Neural cell (in vitro differentiated cells): ENCODE results near the gene SETBP1. TPM values are rescaled to one million over a fixed set of nuclear protein-coding genes. Genes with fewer than 3 reads are reported as not detected.

Experiments used
- H2AFZ ChIP-seq: fragments of 200-600, 300-800 bp; sonication (generic), shearing (Covaris generic); 2 replicates; pipeline ENCODE4 v1.6.0; 2014; ENCODE audit warnings: low read depth, mild to moderate bottlenecking, antibody characterized with exemption, low read length, moderate library complexity
- H3F3A ChIP-seq: fragments of 200-600 bp; shearing (Covaris generic); 2 replicates; pipeline ENCODE4 v1.6.1; 2016; ENCODE audit warnings: mild to moderate bottlenecking, moderate library complexity, mixed read lengths, antibody characterized with exemption, low read length; ENCODE audit not compliant: insufficient read depth, poor library complexity, severe bottlenecking
- H3K27ac ChIP-seq: fragments of 200-600, 300-800 bp; sonication (generic), shearing (Covaris generic); 2 replicates; pipeline ENCODE4 v1.5.1; 2014; ENCODE audit warnings: mild to moderate bottlenecking, low read length, moderate library complexity
- H3K27me3 ChIP-seq: fragments of 300-800, 200-600 bp; sonication (generic), shearing (Covaris generic); 2 replicates; pipeline ENCODE4 v1.6.0; 2014; ENCODE audit warnings: mild to moderate bottlenecking, low read depth, low read length, moderate library complexity; ENCODE audit not compliant: insufficient read depth
- H3K36me3 ChIP-seq: fragments of 300-800, 200-600 bp; sonication (generic), shearing (Covaris generic); 2 replicates; pipeline ENCODE4 v1.5.1; 2014; ENCODE audit warnings: mild to moderate bottlenecking, antibody characterized with exemption, low read length, moderate library complexity; ENCODE audit not compliant: insufficient read depth
- H3K4me2 ChIP-seq: fragments of 300-800, 200-600 bp; sonication (generic), shearing (Covaris generic); 2 replicates; pipeline ENCODE4 v1.6.0; 2014; ENCODE audit warnings: mild to moderate bottlenecking, low read length
- H3K4me3 ChIP-seq: fragments of 300-800, 200-600 bp; sonication (generic), shearing (Covaris generic); 2 replicates; pipeline ENCODE4 v1.5.1; 2014; ENCODE audit warnings: mild to moderate bottlenecking, low read length, moderate library complexity
- H3K79me2 ChIP-seq: fragments of 200-600 bp; shearing (Covaris generic); replicated peaks from 2 replicates; pipeline ENCODE4 v1.6.0; 2014; ENCODE audit warnings: mild to moderate bottlenecking, low read length, moderate library complexity; ENCODE audit not compliant: insufficient read depth
- H3K9ac ChIP-seq: fragments of 300-800, 200-600 bp; sonication (generic), shearing (Covaris generic); 2 replicates; pipeline ENCODE4 v1.6.1; 2016; ENCODE audit warnings: mild to moderate bottlenecking, low read length, mixed read lengths
- H3K9me2 ChIP-seq: fragments of 200-600 bp; shearing (Covaris generic); 2 replicates; pipeline ENCODE4 v1.6.1; 2016; ENCODE audit warnings: mild to moderate bottlenecking, low read length, mixed read lengths; ENCODE audit not compliant: insufficient read depth
- H3K9me3 ChIP-seq: fragments of 200-600, 300-800 bp; sonication (generic), shearing (Covaris generic); 2 replicates; pipeline ENCODE4 v1.6.1; 2016; ENCODE audit warnings: mild to moderate bottlenecking, mixed run types, low read length, moderate library complexity, mixed read lengths
- H4K20me1 ChIP-seq: fragments of 200-600 bp; shearing (Covaris generic); 2 replicates; pipeline ENCODE4 v1.6.1; 2016; ENCODE audit warnings: mild to moderate bottlenecking, mixed run types; ENCODE audit not compliant: insufficient read depth
- EP300 ChIP-seq: fragments of 450-650 bp; conservative IDR thresholded peaks from 2 replicates; pipeline ENCODE4 v1.6.1; 2014; ENCODE audit warnings: antibody characterized with exemption, mild to moderate bottlenecking, moderate library complexity; ENCODE audit not compliant: poor library complexity, severe bottlenecking
- EZH2 ChIP-seq: fragments of 200-600, 300-800 bp; shearing (Covaris generic), sonication (generic); IDR thresholded peaks from 2 replicates; pipeline ENCODE4 v1.6.1; 2014; ENCODE audit warnings: antibody characterized with exemption, low read length, borderline replicate concordance, mild to moderate bottlenecking; ENCODE audit not compliant: insufficient read depth, poor library complexity, severe bottlenecking
- MXI1 ChIP-seq: fragments of 450-650 bp; conservative IDR thresholded peaks from 2 replicates; pipeline ENCODE4 v1.6.1; 2014; ENCODE audit warnings: antibody characterized with exemption, mild to moderate bottlenecking; ENCODE audit not compliant: poor library complexity, severe bottlenecking
- POLR2AphosphoS5 ChIP-seq: IDR thresholded peaks from 2 replicates; pipeline ENCODE4 v1.6.1; 2012
- RAD21 ChIP-seq: fragments of 450-650 bp; conservative IDR thresholded peaks from 2 replicates; pipeline ENCODE4 v1.6.1; 2014; ENCODE audit warnings: antibody characterized with exemption, mild to moderate bottlenecking, moderate library complexity
- SMC3 ChIP-seq: fragments of 450-650 bp; conservative IDR thresholded peaks from 2 replicates; pipeline ENCODE4 v1.6.1; 2014; ENCODE audit warnings: antibody characterized with exemption, mild to moderate bottlenecking, moderate library complexity; ENCODE audit not compliant: poor library complexity
- TAF1 ChIP-seq: IDR thresholded peaks from 2 replicates; pipeline ENCODE4 v1.6.1; 2012; ENCODE audit warnings: low read depth
- polyA plus RNA-seq: library from polyadenylated mRNA; depleted of rRNA; stranded (reverse); fragments of >200 nt; gene quantifications from 2 replicates; pipeline ENCODE4 v1.2.3, GENCODE V29; 2014
- TF ChIP-seq, protein P1 (sequence below): IDR thresholded peaks from 2 replicates; pipeline ENCODE4 v1.6.1; 2012; ENCODE audit warnings: borderline replicate concordance
- TF ChIP-seq, protein P2 (sequence below): fragments of 450-650 bp; IDR thresholded peaks from 2 replicates; pipeline ENCODE4 v1.5.1; 2014; ENCODE audit warnings: antibody characterized with exemption, mild to moderate bottlenecking, moderate library complexity; ENCODE audit not compliant: poor library complexity, severe bottlenecking

The SETBP1 gene
- polyA plus RNA-seq, 1 donor from 2014 or later = 13.7 TPM

DNA sequence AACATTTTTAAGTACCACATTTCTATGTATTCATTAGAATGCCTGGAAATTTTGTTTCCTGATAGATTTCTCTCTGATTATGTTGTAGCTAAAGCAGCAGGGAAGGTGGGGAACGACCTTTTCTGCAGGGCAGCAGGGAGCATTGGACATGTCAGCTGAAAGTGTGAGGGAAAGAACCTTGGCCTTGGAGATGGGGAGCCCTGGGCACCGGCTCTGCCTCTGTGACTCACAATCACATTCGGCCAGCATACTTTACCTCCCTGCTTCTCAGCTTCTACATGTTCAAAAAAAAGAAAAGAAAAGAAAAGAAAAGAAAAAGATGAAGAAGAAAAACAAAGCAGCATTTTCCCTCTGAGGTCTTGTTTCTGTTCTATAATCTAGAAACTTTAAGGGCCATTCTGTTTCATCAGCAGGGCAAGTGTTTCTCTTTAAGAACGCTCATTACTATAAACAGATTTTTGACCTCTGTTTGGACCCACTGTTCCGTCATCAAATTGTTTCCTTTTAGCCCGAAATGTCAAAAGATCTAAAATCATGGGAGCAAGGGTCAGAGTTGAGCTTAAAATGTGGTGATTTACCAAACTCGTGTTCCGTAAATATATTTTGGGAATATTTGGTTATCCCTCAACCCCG lies 27.9 kb downstream of the SETBP1 start:
- no peak overlapping the region for H3K4me3 ChIP-seq
- no peaks in the 10 kb centered on the region for H3K9me3 ChIP-seq
- no peak overlapping the region for H2AFZ ChIP-seq
- H3K79me2 ChIP-seq = peaks cover 67% of the 10 kb centered on the region
- H3K4me2 ChIP-seq = no peak overlapping the region
- H4K20me1 ChIP-seq = no peaks in the 10 kb centered on the region
- H3K36me3 ChIP-seq = peaks cover 14% of the 10 kb centered on the region
- TF ChIP-seq EZH2 (no peak), EP300 (no peak), RAD21 (no peak)
- H3K27me3 ChIP-seq = no peaks in the 10 kb centered on the region
- H3F3A ChIP-seq = no peaks in the 10 kb centered on the region
- no peak overlapping the region for H3K27ac ChIP-seq
- no peaks in the 10 kb centered on the region for H3K9me2 ChIP-seq
- no peak overlapping the region for H3K9ac ChIP-seq

DNA sequence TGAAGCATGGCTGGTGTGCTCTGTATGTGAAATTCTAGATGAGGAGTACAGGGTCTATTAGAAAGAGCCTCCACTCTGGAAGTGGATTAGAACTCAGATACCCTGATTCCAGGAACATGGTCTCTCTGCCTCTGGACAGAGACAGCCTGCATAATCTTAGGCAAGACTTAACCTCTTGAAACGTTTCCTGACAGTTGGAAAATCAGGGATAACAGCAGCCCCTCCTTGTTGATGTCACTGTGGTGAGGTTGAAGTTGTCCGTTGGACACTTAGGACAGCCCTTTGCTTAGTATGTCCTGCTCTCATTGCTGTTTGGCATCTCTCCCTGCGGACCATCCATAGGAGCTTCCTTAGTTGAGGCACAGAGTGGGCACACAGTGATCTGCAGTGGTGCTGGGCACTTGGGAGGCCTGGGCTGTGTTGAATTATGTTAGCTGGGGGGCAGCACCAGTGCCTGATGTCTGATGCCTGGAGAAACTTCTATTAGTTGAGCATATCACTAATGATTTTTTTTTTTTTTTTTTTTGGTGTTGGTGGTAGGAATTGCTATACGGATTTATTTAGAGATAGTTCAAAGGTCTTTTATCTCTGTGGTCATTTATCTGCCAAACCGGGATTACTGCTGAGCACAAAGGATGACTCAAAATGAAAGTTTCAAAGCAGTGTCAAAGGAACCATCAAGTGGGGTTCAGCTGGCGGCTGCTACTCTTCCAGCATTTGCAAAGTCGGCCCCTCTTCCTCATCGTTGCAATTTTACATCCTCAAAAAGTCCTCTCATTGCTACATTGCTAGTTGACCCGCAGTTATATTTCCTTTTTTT lies 28.8 kb downstream of the SETBP1 start:
- no peaks in the 10 kb centered on the region for H3F3A ChIP-seq

More for the DNA sequence above, 28.8 kb downstream of the SETBP1 start:
- no peak overlapping the region for H3K4me3 ChIP-seq
- no peaks in the 10 kb centered on the region for H3K9me3 ChIP-seq
- H3K79me2 ChIP-seq = peaks cover 65% of the 10 kb centered on the region
- H3K27ac ChIP-seq = no peak overlapping the region
- peaks cover 6% of the 10 kb centered on the region for H3K36me3 ChIP-seq
- no peaks in the 10 kb centered on the region for H3K9me2 ChIP-seq
- no peak overlapping the region for H2AFZ ChIP-seq
- TF ChIP-seq TAF1 (no peak), POLR2AphosphoS5 (no peak), EP300 (no peak), EZH2 (no peak), MXI1 (no peak), RAD21 (no peak), SMC3 (no peak)
- TF ChIP-seq, protein P1, sequence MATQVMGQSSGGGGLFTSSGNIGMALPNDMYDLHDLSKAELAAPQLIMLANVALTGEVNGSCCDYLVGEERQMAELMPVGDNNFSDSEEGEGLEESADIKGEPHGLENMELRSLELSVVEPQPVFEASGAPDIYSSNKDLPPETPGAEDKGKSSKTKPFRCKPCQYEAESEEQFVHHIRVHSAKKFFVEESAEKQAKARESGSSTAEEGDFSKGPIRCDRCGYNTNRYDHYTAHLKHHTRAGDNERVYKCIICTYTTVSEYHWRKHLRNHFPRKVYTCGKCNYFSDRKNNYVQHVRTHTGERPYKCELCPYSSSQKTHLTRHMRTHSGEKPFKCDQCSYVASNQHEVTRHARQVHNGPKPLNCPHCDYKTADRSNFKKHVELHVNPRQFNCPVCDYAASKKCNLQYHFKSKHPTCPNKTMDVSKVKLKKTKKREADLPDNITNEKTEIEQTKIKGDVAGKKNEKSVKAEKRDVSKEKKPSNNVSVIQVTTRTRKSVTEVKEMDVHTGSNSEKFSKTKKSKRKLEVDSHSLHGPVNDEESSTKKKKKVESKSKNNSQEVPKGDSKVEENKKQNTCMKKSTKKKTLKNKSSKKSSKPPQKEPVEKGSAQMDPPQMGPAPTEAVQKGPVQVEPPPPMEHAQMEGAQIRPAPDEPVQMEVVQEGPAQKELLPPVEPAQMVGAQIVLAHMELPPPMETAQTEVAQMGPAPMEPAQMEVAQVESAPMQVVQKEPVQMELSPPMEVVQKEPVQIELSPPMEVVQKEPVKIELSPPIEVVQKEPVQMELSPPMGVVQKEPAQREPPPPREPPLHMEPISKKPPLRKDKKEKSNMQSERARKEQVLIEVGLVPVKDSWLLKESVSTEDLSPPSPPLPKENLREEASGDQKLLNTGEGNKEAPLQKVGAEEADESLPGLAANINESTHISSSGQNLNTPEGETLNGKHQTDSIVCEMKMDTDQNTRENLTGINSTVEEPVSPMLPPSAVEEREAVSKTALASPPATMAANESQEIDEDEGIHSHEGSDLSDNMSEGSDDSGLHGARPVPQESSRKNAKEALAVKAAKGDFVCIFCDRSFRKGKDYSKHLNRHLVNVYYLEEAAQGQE = no peak
- TF ChIP-seq, protein P2, sequence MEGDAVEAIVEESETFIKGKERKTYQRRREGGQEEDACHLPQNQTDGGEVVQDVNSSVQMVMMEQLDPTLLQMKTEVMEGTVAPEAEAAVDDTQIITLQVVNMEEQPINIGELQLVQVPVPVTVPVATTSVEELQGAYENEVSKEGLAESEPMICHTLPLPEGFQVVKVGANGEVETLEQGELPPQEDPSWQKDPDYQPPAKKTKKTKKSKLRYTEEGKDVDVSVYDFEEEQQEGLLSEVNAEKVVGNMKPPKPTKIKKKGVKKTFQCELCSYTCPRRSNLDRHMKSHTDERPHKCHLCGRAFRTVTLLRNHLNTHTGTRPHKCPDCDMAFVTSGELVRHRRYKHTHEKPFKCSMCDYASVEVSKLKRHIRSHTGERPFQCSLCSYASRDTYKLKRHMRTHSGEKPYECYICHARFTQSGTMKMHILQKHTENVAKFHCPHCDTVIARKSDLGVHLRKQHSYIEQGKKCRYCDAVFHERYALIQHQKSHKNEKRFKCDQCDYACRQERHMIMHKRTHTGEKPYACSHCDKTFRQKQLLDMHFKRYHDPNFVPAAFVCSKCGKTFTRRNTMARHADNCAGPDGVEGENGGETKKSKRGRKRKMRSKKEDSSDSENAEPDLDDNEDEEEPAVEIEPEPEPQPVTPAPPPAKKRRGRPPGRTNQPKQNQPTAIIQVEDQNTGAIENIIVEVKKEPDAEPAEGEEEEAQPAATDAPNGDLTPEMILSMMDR = no peak
- no peaks in the 10 kb centered on the region for H3K27me3 ChIP-seq
- no peak overlapping the region for H3K4me2 ChIP-seq
- no peaks in the 10 kb centered on the region for H4K20me1 ChIP-seq
- no peak overlapping the region for H3K9ac ChIP-seq
